ENCODE measurements around the gene NUP133. TPM values are rescaled to one million over a fixed set of nuclear protein-coding genes. Genes with fewer than 3 reads are reported as not detected.

Gene NUP133
- total RNA-seq, 4 donors from 2014 or later = 18.4 to 30.8 (median 23.7) TPM

- peak in 1 of 2 donors; percentile 6 for ATAC-seq
Observed at GRCh38 chr1:229507502-229507901, 639 bp downstream of the NUP133 start.

DNA sequence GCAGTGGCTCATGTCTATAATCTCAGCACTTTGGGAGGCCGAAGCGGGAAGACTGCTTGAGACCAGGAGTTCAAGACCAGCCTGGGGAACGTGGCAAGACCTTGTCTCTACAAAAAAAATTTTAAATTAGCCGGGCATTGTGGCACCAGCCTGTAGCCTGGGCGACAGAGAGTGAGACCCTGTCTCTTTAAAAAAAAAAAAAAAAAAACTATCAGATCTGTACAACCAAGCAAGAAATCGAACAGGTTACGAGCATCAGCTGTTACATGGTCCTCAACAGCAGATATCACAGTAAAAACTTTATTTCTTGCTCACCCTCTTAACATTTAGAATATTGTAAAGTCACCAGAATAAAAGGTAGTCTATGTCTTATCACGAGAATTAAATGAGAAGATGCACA, 1.5 kb downstream of the NUP133 start:
- H3K4me3 ChIP-seq = peak overlapping the region in 1 of 4 donors; percentile 88
- DNase-seq (no peak), ATAC-seq (no peak)
- peaks cover 18 to 21% of the 10 kb centered on the region in 2 donors for H3K4me1 ChIP-seq
- intact Hi-C loops (cut with DNase I; ENCODE audit: low total_unique reads) = no loop called here
- H3K9me3 ChIP-seq = no peaks in the 10 kb centered on the region
- TF ChIP-seq POLR2A (IDR thresholded peaks at IDR 0.05) = no peak
- no peak for TF ChIP-seq CTCF (IDR thresholded peaks at IDR 0.05 in 4 of 5, conservative IDR thresholded peaks at IDR 0.05 in 1 of 5)
- H3K36me3 ChIP-seq = peaks cover 0 to 6% of the 10 kb centered on the region in 2 donors
- in situ Hi-C loops (cut with MboI; ENCODE audit: low sequenced_read_pairs in 4 of 4) = loop anchor here in 1 of 4 donors (10.0 kb wide), 1 partner anchor 242 kb away; no protein-coding TSS in a partner anchor
- H3K27me3 ChIP-seq = no peaks in the 10 kb centered on the region
- H3K27ac ChIP-seq = peak overlapping the region in 2 of 4 donors; percentile 88 to 94

More at GRCh38 chr1:229507502-229507901, 639 bp downstream of the NUP133 start:
- no peaks in the 10 kb centered on the region for H3K27me3 ChIP-seq
- H3K36me3 ChIP-seq = no peaks in the 10 kb centered on the region
- peak overlapping the region; percentile 88 to 96 (median 94) for H3K27ac ChIP-seq
- no peaks in the 10 kb centered on the region for H3K9me3 ChIP-seq
- TF ChIP-seq POLR2A (IDR thresholded peaks at IDR 0.05) = no peak
- no peak for TF ChIP-seq CTCF (IDR thresholded peaks at IDR 0.05 in 4 of 5, conservative IDR thresholded peaks at IDR 0.05 in 1 of 5)
- intact Hi-C loops (cut with DNase I; ENCODE audit: low total_unique reads) (no loop called here), in situ Hi-C loops (cut with MboI; ENCODE audit: low sequenced_read_pairs in 4 of 4) (loop anchor here in 1 of 4 donors (10.0 kb wide), 1 partner anchor 243 kb away; no protein-coding TSS in a partner anchor)
- peaks cover 18 to 21% of the 10 kb centered on the region in 2 donors for H3K4me1 ChIP-seq
- no peak for DNase-seq
- peak overlapping the region; percentile 82 to 91 (median 89) for H3K4me3 ChIP-seq

DNA sequence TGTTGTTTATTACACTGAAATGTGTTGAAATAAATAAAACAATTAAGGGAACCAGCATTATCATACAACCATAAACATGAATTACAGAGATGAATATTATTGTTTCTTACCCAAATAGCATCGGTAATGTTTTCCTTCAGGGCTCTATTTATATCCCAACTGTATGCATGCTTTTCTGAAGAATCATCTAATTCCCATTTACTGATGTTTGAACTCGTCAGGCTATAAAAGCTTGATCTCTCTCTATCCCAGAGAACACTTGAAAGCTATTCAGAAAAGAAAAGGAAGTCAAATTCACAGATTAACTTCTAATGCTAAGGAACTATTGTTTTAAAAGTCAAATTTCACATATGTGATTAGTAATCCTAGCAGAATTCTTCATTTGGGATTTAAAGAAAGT, 12.4 kb downstream of the NUP133 start:
- H3K36me3 ChIP-seq = peaks cover 0 to 91% of the 10 kb centered on the region in 2 donors
- TF ChIP-seq CTCF (IDR thresholded peaks at IDR 0.05 in 4 of 5, conservative IDR thresholded peaks at IDR 0.05 in 1 of 5) (no peak), POLR2A (IDR thresholded peaks at IDR 0.05) (no peak)
- H3K4me3 ChIP-seq = no peak overlapping the region
- DNase-seq (no peak), ATAC-seq (no peak)
- H3K9me3 ChIP-seq = no peaks in the 10 kb centered on the region
- no peaks in the 10 kb centered on the region for H3K4me1 ChIP-seq
- in situ Hi-C loops (cut with MboI; ENCODE audit: low sequenced_read_pairs in 4 of 4) (no loop called here), intact Hi-C loops (cut with DNase I; ENCODE audit: low total_unique reads) (no loop called here)
- H3K27me3 ChIP-seq = no peaks in the 10 kb centered on the region
- H3K27ac ChIP-seq = no peak overlapping the region

- no peaks in the 10 kb centered on the region for H3K27me3 ChIP-seq
- TF ChIP-seq POLR2A (IDR thresholded peaks at IDR 0.05) (no peak), CTCF (IDR thresholded peaks at IDR 0.05 in 4 of 5, conservative IDR thresholded peaks at IDR 0.05 in 1 of 5) (no peak)
- H3K4me1 ChIP-seq = no peaks in the 10 kb centered on the region
- intact Hi-C loops (cut with DNase I; ENCODE audit: low total_unique reads) (no loop called here), in situ Hi-C loops (cut with MboI; ENCODE audit: low sequenced_read_pairs in 4 of 4) (no loop called here)
- H3K9me3 ChIP-seq = no peaks in the 10 kb centered on the region
- ATAC-seq (no peak), DNase-seq (no peak)
- no peak overlapping the region for H3K27ac ChIP-seq
- peaks cover 0 to 87% of the 10 kb centered on the region in 2 donors for H3K36me3 ChIP-seq
- no peak overlapping the region for H3K4me3 ChIP-seq
Observed at GRCh38 chr1:229487181-229487580, 21.0 kb downstream of the NUP133 start.

GRCh38 chr1:229485318-229485717, 22.8 kb downstream of the NUP133 start:
- H3K9me3 ChIP-seq = no peaks in the 10 kb centered on the region
- intact Hi-C loops (cut with DNase I; ENCODE audit: low total_unique reads) (no loop called here), in situ Hi-C loops (cut with MboI; ENCODE audit: low sequenced_read_pairs in 4 of 4) (no loop called here)
- no peak for TF ChIP-seq POLR2A (IDR thresholded peaks at IDR 0.05)
- peaks cover 0 to 81% of the 10 kb centered on the region in 2 donors for H3K36me3 ChIP-seq
- no peak overlapping the region for H3K27ac ChIP-seq
- H3K27me3 ChIP-seq = no peaks in the 10 kb centered on the region
- DNase-seq = no peak
- no peak overlapping the region for H3K4me3 ChIP-seq
- no peak for ATAC-seq
- H3K4me1 ChIP-seq = no peaks in the 10 kb centered on the region

Measured in gastrocnemius medialis (tissue), 4 donors.